Osteocyte (in vitro differentiated cells): ENCODE data around the gene CYP2C8. TPM values are rescaled to one million over a fixed set of nuclear protein-coding genes. Genes with fewer than 3 reads are reported as not detected.
"Not testable (repeated sequence)": the region's sequence is repeated elsewhere in the genome, so short reads cannot be mapped to it uniquely, and the experiment has no call there.

Experiments used
- DNase-seq: peaks from one replicate; pipeline ENCODE4 v3.0.0; 2021; ENCODE audit warnings: mixed read lengths; ENCODE audit not compliant: unreplicated experiment; ENCODE audit errors: extremely low spot score
- H3K27ac Mint-ChIP-seq: one replicate; pipeline ENCODE4 v1.8.0; 2021; ENCODE audit warnings: mild to moderate bottlenecking, mixed read lengths; ENCODE audit not compliant: unreplicated experiment
- H3K27me3 Mint-ChIP-seq: one replicate; pipeline ENCODE4 v1.8.0; 2021; ENCODE audit warnings: mixed read lengths; ENCODE audit not compliant: unreplicated experiment
- H3K36me3 Mint-ChIP-seq: one replicate; pipeline ENCODE4 v1.8.0; 2021; ENCODE audit warnings: mixed read lengths; ENCODE audit not compliant: unreplicated experiment
- H3K4me1 Mint-ChIP-seq: one replicate; pipeline ENCODE4 v1.8.0; 2021; ENCODE audit warnings: mixed read lengths; ENCODE audit not compliant: unreplicated experiment
- H3K4me3 Mint-ChIP-seq: one replicate; pipeline ENCODE4 v1.8.0; 2021; ENCODE audit warnings: mild to moderate bottlenecking, moderate library complexity, mixed read lengths; ENCODE audit not compliant: unreplicated experiment
- H3K9me3 Mint-ChIP-seq: one replicate; pipeline ENCODE4 v1.8.0; 2021; ENCODE audit warnings: mixed read lengths; ENCODE audit not compliant: unreplicated experiment
- CTCF ChIP-seq: fragments of 200-600 bp; sonication (generic); IDR thresholded peaks from 2 replicates; pipeline ENCODE4 v1.5.0; 2021; ENCODE audit warnings: antibody characterized with exemption, mild to moderate bottlenecking, moderate library complexity
- total RNA-seq: library from RNA; stranded (reverse); gene quantifications from 2 replicates; pipeline ENCODE4 v1.2.1, GENCODE V29; 2021

CYP2C8 gene
- total RNA-seq, 1 donor from 2014 or later, result not detected

- Mint-ChIP-seq H3K4me1 (no peaks in the 10 kb centered on the region), H3K4me3 (no peak overlapping the region), H3K27ac (no peak overlapping the region), H3K27me3 (peaks cover 3% of the 10 kb centered on the region), H3K36me3 (no peaks in the 10 kb centered on the region), H3K9me3 (no peaks in the 10 kb centered on the region)
- no peak for DNase-seq
- TF ChIP-seq CTCF, result no peak
Measured at GRCh38 chr10:95077556-95077955, 8.3 kb upstream of the CYP2C8 start.

DNA sequence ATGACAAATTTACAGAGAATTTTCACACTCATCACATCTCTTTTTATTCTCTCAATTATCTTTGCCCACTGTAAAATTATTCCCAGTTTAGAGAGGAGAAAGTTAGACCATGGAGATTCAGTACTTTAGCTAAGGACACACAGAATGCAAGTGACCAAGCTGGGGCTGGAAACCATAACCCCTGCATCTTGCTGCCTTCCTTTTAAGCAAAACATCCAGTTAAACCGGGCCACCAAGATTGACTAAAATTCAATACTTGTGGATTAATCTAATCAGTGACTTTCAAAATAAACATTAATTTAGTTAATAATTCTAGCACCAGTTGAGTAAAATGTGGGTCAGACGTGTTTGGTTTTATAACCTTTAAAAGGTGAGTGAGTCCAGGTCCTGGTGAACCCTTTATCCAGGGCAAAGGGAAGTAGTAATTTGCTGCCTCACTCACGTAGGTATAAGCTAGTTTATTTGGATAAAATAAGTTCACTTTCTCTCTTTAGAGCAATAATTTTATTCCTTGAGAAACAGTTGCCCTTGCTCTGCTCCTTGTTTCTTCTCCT lies 1.9 kb upstream of the CYP2C8 start:
- H3K9me3 Mint-ChIP-seq, result no peaks in the 10 kb centered on the region
- H3K27me3 Mint-ChIP-seq, result no peaks in the 10 kb centered on the region
- no peaks in the 10 kb centered on the region for H3K4me1 Mint-ChIP-seq
- no peaks in the 10 kb centered on the region for H3K36me3 Mint-ChIP-seq
- DNase-seq, result no peak
- no peak for TF ChIP-seq CTCF
- no peak overlapping the region for H3K27ac Mint-ChIP-seq
- no peak overlapping the region for H3K4me3 Mint-ChIP-seq

- H3K9me3 Mint-ChIP-seq, DNase-seq, H3K27ac Mint-ChIP-seq, H3K36me3 Mint-ChIP-seq, H3K4me3 Mint-ChIP-seq, H3K4me1 Mint-ChIP-seq, H3K27me3 Mint-ChIP-seq: not testable (repeated sequence)
Measured at GRCh38 chr10:95064125-95064524, 5.2 kb downstream of the CYP2C8 start.

- H3K27me3 Mint-ChIP-seq, result no peaks in the 10 kb centered on the region
- H3K9me3 Mint-ChIP-seq, result no peaks in the 10 kb centered on the region
- no peak for DNase-seq
- H3K4me3 Mint-ChIP-seq, result no peak overlapping the region
- no peaks in the 10 kb centered on the region for H3K36me3 Mint-ChIP-seq
- no peak overlapping the region for H3K27ac Mint-ChIP-seq
- no peaks in the 10 kb centered on the region for H3K4me1 Mint-ChIP-seq
- TF ChIP-seq CTCF, result no peak
Measured at GRCh38 chr10:95056744-95057363, 12.4 kb downstream of the CYP2C8 start.

GRCh38 chr10:95049919-95050318 lies 19.4 kb downstream of the CYP2C8 start:
- Mint-ChIP-seq H3K9me3 (no peaks in the 10 kb centered on the region), H3K27ac (no peak overlapping the region), H3K36me3 (no peaks in the 10 kb centered on the region), H3K27me3 (no peaks in the 10 kb centered on the region), H3K4me1 (no peaks in the 10 kb centered on the region), H3K4me3 (no peak overlapping the region)
- TF ChIP-seq CTCF, result no peak
- no peak for DNase-seq
